ENCODE results near the gene FCER2. TPM values are rescaled to one million over a fixed set of nuclear protein-coding genes. Genes with fewer than 3 reads are reported as not detected.
"Not testable (repeated sequence)": the region's sequence is repeated elsewhere in the genome, so short reads cannot be mapped to it uniquely, and the experiment has no call there.

Gene FCER2, protein sequence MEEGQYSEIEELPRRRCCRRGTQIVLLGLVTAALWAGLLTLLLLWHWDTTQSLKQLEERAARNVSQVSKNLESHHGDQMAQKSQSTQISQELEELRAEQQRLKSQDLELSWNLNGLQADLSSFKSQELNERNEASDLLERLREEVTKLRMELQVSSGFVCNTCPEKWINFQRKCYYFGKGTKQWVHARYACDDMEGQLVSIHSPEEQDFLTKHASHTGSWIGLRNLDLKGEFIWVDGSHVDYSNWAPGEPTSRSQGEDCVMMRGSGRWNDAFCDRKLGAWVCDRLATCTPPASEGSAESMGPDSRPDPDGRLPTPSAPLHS
- under 1 TPM in 7 of 8 experiments, not detected in 1; 0.11 to 0.59 (median 0.32) TPM for total RNA-seq

GRCh38 chr19:7701654-7702457 lies at the start of gene FCER2:
Gene FCER2, minus strand, starts transcription at chr19:7702131. Its CDS starts 2,371 bp downstream, at chr19:7699760.
- H3K27ac ChIP-seq = no peak within 1 kb of the TSS
- H3K4me3 ChIP-seq = no peak within 1 kb of the TSS
- 20 to 90% (median 41%) methylated on average over 1 to 10 of the region's 20 CpGs; no CpG with 5 or more reads in 4 of the 10 experiments for WGBS, 10 experiments
- in situ Hi-C loops (cut with MboI; ENCODE audit: low pct_unique_long_range_greater_than_20kb in 2 of 9, low sequenced_read_pairs in 9 of 9, unreplicated experiment in 9 of 9) = no loop called here
- no peak for ATAC-seq (replicated peaks in 6 of 8)
- no peaks in the 10 kb centered on the region for H3K4me1 ChIP-seq (replicated peaks in 1 of 2)

DNA sequence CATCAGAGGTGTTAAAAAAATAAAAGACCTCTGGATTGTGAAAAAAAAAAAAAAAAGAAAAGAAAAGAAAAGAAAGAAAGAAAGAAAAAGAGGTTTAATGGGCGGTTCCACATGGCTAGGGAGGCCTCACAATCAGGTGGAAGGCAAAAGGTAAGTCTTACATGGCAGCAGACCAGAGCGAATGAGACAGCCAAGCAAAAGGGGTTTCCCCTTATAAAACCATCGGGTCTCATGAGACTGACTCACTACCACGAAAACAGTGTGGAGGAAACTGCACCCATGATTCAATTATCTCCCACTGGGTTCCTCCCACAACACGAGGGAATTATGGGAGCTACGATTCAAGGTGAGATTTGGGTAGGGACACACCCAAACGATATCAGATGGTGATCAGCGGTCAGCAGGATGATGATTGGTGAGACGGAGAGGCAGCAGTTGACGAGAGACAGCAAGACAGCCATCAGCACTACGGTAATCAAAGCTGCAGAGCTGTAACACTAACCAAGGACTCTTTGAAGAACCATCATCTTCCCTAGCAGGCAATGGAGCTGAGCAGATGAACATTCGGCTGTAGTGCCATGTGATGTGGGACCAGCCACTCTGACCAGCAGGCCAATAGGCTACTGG lies 49.3 kb upstream of the FCER2 start:
- in situ Hi-C loops (cut with MboI; ENCODE audit: low pct_unique_long_range_greater_than_20kb in 2 of 9, low sequenced_read_pairs in 9 of 9, unreplicated experiment in 9 of 9) = no loop called here

DNA sequence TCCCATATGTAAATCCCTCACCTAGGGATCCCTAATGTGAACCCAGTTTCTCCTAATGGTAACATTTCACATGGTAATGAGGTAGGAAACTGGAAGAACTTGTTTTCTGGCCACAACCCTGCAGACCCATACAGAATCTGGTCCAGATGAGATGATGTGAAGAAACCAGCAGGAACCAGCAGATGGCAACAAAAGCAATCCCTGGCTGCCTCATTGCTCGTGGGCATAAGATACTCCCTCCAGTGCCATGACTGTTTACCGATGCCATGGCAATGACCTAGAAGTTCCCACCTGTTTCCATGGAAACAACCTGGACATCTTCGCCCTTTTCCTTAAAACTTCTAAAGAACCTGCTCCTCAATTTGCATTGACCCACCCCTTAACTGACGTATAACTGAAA lies 46.8 kb upstream of the FCER2 start:
- WGBS, 10 experiments = 0 to 60% (median 28%) methylated on average over 1 to 4 of the region's 4 CpGs; no CpG with 5 or more reads in 1 of the 10 experiments
- in situ Hi-C loops (cut with MboI; ENCODE audit: low pct_unique_long_range_greater_than_20kb in 2 of 9, low sequenced_read_pairs in 9 of 9, unreplicated experiment in 9 of 9) = no loop called here
- Histone ChIP-seq H3K27ac (no peak overlapping the region), H3K4me3 (no peak overlapping the region), H3K4me1 (replicated peaks in 1 of 2) (no peaks in the 10 kb centered on the region)
- ATAC-seq (replicated peaks in 6 of 8) = peak in 3 of 8 experiments; percentile 37 to 53 (median 38)

More for the DNA sequence above, 49.3 kb upstream of the FCER2 start:
- Histone ChIP-seq H3K4me3 (no peak overlapping the region), H3K4me1 (replicated peaks in 1 of 2) (no peaks in the 10 kb centered on the region), H3K27ac (no peak overlapping the region)
- no peak for ATAC-seq (replicated peaks in 6 of 8)
- 18 to 66% (median 38%) methylated on average over 3 to 11 of the region's 12 CpGs for WGBS, 10 experiments

DNA sequence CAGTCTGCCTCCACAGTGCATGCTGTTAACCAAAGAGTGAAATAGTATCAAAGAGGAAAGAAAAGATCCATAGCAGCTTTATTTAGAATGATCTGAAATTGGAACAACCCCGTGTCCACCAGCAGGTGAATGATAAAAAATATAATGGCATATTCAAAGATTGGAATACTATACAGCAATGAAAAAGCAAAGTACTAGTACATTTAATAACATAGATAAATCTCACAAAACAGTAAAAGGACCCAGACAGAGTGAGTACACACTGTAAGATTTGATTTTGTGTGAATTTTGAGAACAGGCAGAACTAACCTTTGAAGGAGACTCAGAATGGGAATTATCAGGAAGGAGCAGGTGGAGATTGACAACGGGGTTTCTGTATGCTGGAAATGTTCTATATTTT lies 46.2 kb upstream of the FCER2 start:
- WGBS, 10 experiments = 0 to 50% (median 3%) methylated on average over 1 to 2 of the region's 2 CpGs
- ATAC-seq (replicated peaks in 6 of 8) = no peak
- Histone ChIP-seq H3K27ac (no peak overlapping the region), H3K4me3 (no peak overlapping the region), H3K4me1 (replicated peaks in 1 of 2) (no peaks in the 10 kb centered on the region)
- in situ Hi-C loops (cut with MboI; ENCODE audit: low pct_unique_long_range_greater_than_20kb in 2 of 9, low sequenced_read_pairs in 9 of 9, unreplicated experiment in 9 of 9) = no loop called here

GRCh38 chr19:7746903-7747884 lies 45.3 kb upstream of the FCER2 start, which contains the start of gene CD209:
Gene CD209, minus strand, starts transcription at chr19:7747534. Its CDS starts 23 bp downstream, at chr19:7747511.
- Histone ChIP-seq H3K4me1 (replicated peaks in 1 of 2) (no peaks in the 10 kb centered on the region), H3K4me3 (no peak within 1 kb of the TSS), H3K27ac (no peak within 1 kb of the TSS)
- WGBS, 10 experiments = 0 to 40% (median 26%) methylated on average over 1 to 7 of the region's 7 CpGs; no CpG with 5 or more reads in 3 of the 10 experiments
- no peak for ATAC-seq (replicated peaks in 6 of 8)
- in situ Hi-C loops (cut with MboI; ENCODE audit: low pct_unique_long_range_greater_than_20kb in 2 of 9, low sequenced_read_pairs in 9 of 9, unreplicated experiment in 9 of 9) = no loop called here

DNA sequence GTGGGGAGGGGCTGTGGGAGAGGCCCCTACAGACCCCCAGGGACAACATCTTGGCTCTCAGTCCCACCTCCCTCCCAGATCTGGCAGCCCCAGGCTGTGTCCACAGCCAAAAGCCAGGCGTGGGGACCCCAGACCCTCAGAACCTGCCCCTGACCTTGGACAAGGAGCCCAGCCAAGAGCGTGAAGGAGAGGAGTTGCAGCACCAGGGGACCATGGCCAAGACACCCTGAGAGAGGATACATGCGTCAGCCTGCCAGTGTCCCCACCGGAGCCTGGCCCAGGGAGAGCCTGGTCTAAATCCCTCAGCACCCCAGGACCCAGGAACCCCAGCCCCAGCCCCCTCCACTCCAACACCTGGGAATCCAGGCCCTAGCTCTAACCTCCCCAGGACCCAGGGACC lies 44.4 kb upstream of the FCER2 start:
- in situ Hi-C loops (cut with MboI; ENCODE audit: low pct_unique_long_range_greater_than_20kb in 2 of 9, low sequenced_read_pairs in 9 of 9, unreplicated experiment in 9 of 9); H3K4me1 ChIP-seq (replicated peaks in 1 of 2); ATAC-seq (replicated peaks in 6 of 8); H3K4me3 ChIP-seq; H3K27ac ChIP-seq: not testable (repeated sequence)
- WGBS, 10 experiments = 0 to 82% methylated on average over 1 to 2 of the region's 4 CpGs; no CpG with 5 or more reads in 8 of the 10 experiments

DNA sequence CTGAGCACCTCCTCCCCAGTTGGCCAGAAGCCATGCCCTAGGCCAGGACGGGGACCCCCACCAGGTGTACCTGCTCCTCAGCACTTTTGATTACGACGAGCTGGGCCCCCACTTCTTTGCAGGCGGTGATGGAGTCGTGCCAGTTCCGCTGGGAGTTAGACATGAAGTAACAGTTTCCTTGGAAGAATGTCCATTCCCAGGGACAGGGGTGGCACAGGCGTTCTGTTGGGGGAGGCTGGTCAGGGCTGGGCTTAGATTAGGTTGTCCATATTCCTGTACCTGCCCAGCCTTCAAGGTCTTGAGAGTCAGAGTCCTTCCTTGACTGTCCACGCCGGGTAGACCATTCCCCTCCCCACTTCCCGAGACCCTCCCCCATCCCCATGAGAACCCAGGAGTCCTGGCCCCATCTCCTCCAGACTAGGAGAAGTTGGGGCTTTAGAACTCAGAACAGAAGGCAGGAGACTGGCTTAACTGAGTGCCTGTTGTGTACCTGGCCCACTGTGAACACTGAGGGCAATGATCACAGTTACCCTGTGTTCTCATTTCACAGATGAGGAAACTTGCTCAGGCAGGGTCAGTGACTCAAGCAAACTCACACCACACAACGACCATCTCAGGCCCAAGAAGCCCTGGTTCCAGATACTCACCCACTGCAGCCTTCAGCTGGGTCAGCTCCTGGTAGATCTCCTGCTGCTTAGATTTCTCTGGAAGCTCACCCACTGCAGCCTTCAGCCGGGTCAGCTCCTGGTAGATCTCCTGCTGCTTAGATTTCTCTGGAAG lies 43.1 kb upstream of the FCER2 start:
- Histone ChIP-seq H3K27ac (no peak overlapping the region), H3K4me1 (replicated peaks in 1 of 2) (no peaks in the 10 kb centered on the region), H3K4me3 (no peak overlapping the region)
- no peak for ATAC-seq (replicated peaks in 6 of 8)
- WGBS, 10 experiments = 0 to 54% (median 21%) methylated on average over 1 to 7 of the region's 12 CpGs; no CpG with 5 or more reads in 6 of the 10 experiments
- in situ Hi-C loops (cut with MboI; ENCODE audit: low pct_unique_long_range_greater_than_20kb in 2 of 9, low sequenced_read_pairs in 9 of 9, unreplicated experiment in 9 of 9) = no loop called here

DNA sequence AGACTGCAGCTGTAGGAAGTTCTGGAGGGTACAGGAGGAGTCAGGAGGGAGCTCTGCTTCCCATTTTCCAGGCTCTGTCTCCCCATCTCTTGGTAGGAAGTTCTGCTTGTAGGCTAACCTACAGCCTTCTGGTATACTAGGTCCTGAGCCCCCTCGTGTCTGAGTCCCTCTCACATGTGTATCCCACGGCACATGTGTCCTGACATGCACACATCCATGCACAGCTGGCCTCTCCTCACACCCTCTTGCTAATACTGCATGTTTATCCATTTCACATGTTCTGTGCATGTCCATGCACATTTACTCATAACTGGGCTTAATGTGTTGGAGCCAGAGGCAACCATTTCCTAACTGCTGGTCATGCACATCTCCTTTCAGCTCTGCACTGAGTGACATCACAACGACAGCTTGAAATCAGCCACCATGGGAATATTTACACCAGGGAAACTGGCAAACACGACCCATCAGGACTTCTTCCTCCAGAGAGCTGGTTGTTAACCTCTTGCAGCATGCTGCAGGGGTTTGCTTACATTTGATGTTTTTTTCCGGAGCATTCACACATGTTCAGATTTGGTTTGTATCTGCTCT lies 42.4 kb upstream of the FCER2 start:
- in situ Hi-C loops (cut with MboI; ENCODE audit: low pct_unique_long_range_greater_than_20kb in 2 of 9, low sequenced_read_pairs in 9 of 9, unreplicated experiment in 9 of 9) = no loop called here

DNA sequence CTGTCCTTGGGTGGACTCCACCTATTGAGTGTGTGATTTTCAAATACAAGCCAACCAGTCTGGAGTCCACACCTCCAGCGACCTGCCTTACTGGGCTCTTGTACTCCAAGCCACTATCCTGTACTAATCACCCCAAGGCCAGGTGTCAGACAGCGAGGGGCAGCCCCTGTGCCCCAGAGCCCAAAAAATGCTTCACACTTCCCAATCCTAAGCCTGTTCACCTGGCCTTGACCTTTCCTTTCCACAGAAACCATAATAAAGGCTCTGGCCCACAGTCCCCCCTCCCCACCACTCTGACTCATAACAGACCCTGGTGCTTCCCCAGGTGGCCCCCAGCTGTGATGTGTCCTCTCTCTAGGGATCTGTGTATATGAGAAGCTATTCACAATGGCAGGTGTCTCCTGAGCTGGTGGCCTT lies 41.5 kb upstream of the FCER2 start:
- no peak for ATAC-seq (replicated peaks in 6 of 8)
- Histone ChIP-seq H3K4me1 (replicated peaks in 1 of 2) (no peaks in the 10 kb centered on the region), H3K4me3 (no peak overlapping the region), H3K27ac (no peak overlapping the region)
- 0 to 29% (median 0%) methylated on average over 1 to 2 of the region's 2 CpGs; no CpG with 5 or more reads in 7 of the 10 experiments for WGBS, 10 experiments
- in situ Hi-C loops (cut with MboI; ENCODE audit: low pct_unique_long_range_greater_than_20kb in 2 of 9, low sequenced_read_pairs in 9 of 9, unreplicated experiment in 9 of 9) = no loop called here

More for the DNA sequence above, 42.4 kb upstream of the FCER2 start:
- no peak overlapping the region for H3K4me3 ChIP-seq
- H3K4me1 ChIP-seq (replicated peaks in 1 of 2) = no peaks in the 10 kb centered on the region
- no peak overlapping the region for H3K27ac ChIP-seq
- 0 to 31% (median 21%) methylated on average over 1 to 4 of the region's 5 CpGs; no CpG with 5 or more reads in 4 of the 10 experiments for WGBS, 10 experiments
- ATAC-seq (replicated peaks in 6 of 8) = no peak

GRCh38 chr19:7742991-7743390 lies 41.1 kb upstream of the FCER2 start:
- no peak overlapping the region for H3K27ac ChIP-seq
- H3K4me3 ChIP-seq = no peak overlapping the region
- no peaks in the 10 kb centered on the region for H3K4me1 ChIP-seq (replicated peaks in 1 of 2)
- in situ Hi-C loops (cut with MboI; ENCODE audit: low pct_unique_long_range_greater_than_20kb in 2 of 9, low sequenced_read_pairs in 9 of 9, unreplicated experiment in 9 of 9) = no loop called here
- ATAC-seq (replicated peaks in 6 of 8) = no peak
- WGBS, 10 experiments = 4 to 77% (median 57%) methylated on average over 1 to 10 of the region's 11 CpGs; no CpG with 5 or more reads in 1 of the 10 experiments

- in situ Hi-C loops (cut with MboI; ENCODE audit: low pct_unique_long_range_greater_than_20kb in 2 of 9, low sequenced_read_pairs in 9 of 9, unreplicated experiment in 9 of 9) = no loop called here
- no peak for ATAC-seq (replicated peaks in 6 of 8)
- no peak overlapping the region for H3K27ac ChIP-seq
- H3K4me1 ChIP-seq (replicated peaks in 1 of 2) = no peaks in the 10 kb centered on the region
- WGBS, 10 experiments = 0 to 40% (median 33%) methylated on average over 1 to 2 of the region's 2 CpGs; no CpG with 5 or more reads in 5 of the 10 experiments
- H3K4me3 ChIP-seq = no peak overlapping the region
These were observed 40.6 kb upstream of the FCER2 start for GRCh38 chr19:7742575-7742974.
